Measurements from ENCODE around the gene PLEK. TPM values are rescaled to one million over a fixed set of nuclear protein-coding genes. Genes with fewer than 3 reads are reported as not detected.

Gene PLEK
- polyA plus RNA-seq, 2 of the 4 experiments (the other 2 are of a cell fraction), result 0.04 TPM; not detected in 1

DNA sequence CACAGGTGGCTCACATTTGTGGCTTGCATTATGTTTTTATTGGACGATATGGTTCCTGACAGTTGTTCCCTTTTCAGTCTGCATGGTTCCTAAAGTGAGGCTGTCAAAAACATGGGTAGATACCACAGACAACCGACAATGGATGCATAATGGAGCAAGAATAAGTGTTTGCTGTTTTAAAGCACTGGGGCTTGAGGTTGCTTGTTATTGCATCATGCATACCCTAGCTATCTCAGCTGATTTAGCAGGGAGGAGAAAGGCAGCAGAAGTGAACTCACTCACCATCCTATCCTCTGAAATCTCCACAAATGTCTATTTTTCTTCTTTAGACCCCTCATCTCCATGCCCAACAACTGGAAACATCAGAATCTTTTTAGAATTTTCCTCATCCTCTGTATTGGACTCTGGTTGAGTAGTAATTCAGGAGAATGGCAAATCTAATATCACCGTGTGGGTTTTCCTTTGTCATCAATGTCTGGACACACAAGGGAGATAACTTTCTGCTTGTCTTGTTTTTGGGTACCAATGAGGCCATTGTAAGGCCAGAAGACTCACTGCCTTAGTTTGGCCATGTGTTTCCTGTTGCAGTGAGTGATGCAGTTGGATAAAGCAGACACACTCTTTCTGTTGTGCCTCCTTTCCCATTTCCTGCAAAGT is 55.3 kb downstream of the PLEK start:
- Histone ChIP-seq H3K4me2 (no peak overlapping the region), H3K4me1 (no peaks in the 10 kb centered on the region; the same call in 2 of the 3 replicates), H3K27ac (peak overlapping the region; percentile 3; a peak in 1 of 6 replicates), H3K9me3 (no peaks in the 10 kb centered on the region), H3K4me3 (no peak overlapping the region)
- FAIRE-seq (no peak), DNase-seq (ENCODE audit: low read depth in 1 of 2, low spot score in 1 of 2) (no peak), ATAC-seq (no peak)
- TF ChIP-seq, protein P1, sequence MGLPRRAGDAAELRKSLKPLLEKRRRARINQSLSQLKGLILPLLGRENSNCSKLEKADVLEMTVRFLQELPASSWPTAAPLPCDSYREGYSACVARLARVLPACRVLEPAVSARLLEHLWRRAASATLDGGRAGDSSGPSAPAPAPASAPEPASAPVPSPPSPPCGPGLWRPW (IDR thresholded peaks at IDR 0.05), result 0 out of 2 replicates have a peak, but pooled peaks have one; percentile 12
- TF ChIP-seq HEYL (CRISPR knock-in tag; IDR thresholded peaks at IDR 0.05), result no peak
- TF ChIP-seq RAD21 (conservative IDR thresholded peaks at IDR 0.05 in 1 of 2, IDR thresholded peaks at IDR 0.05 in 1 of 2), result no peak
- TF ChIP-seq CTCF (IDR thresholded peaks at IDR 0.05), result no peak
- peak in 1 of 2 experiments; percentile 51; a peak in 1 of 4 replicates for TF ChIP-seq CEBPB (IDR thresholded peaks at IDR 0.05)
- no peak for TF ChIP-seq TFCP2L1 (CRISPR knock-in tag; IDR thresholded peaks at IDR 0.05)
- TF ChIP-seq ZSCAN20 (CRISPR knock-in tag; IDR thresholded peaks at IDR 0.05), result no peak
- no peak for TF ChIP-seq FOSL2 (IDR thresholded peaks at IDR 0.05)
- TF ChIP-seq FOSL2 (CRISPR knock-in tag; IDR thresholded peaks at IDR 0.05), result no peak
- no peak for TF ChIP-seq JUN (IDR thresholded peaks at IDR 0.05)
- no peak for TF ChIP-seq SREBF2 (IDR thresholded peaks at IDR 0.05)
- no peak for TF ChIP-seq HDAC2 (IDR thresholded peaks at IDR 0.05)
- TF ChIP-seq, protein P2, sequence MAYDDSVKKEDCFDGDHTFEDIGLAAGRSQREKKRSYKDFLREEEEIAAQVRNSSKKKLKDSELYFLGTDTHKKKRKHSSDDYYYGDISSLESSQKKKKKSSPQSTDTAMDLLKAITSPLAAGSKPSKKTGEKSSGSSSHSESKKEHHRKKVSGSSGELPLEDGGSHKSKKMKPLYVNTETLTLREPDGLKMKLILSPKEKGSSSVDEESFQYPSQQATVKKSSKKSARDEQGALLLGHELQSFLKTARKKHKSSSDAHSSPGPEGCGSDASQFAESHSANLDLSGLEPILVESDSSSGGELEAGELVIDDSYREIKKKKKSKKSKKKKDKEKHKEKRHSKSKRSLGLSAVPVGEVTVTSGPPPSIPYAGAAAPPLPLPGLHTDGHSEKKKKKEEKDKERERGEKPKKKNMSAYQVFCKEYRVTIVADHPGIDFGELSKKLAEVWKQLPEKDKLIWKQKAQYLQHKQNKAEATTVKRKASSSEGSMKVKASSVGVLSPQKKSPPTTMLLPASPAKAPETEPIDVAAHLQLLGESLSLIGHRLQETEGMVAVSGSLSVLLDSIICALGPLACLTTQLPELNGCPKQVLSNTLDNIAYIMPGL (CRISPR knock-in tag; IDR thresholded peaks at IDR 0.05; ENCODE audit: borderline replicate concordance), result no peak
- TF ChIP-seq CBX8 (IDR thresholded peaks at IDR 0.05), result no peak
- TF ChIP-seq EP300 (IDR thresholded peaks at IDR 0.05), result no peak
- TF ChIP-seq POLR2A (IDR thresholded peaks at IDR 0.05; ENCODE audit: low read length), result no peak
- no peak for TF ChIP-seq HOXB5 (CRISPR knock-in tag; IDR thresholded peaks at IDR 0.05)
- WGBS (ENCODE audit: missing lambda C conversion rate), result 50% methylated on average over 3 of the region's 3 CpGs
- CTCF ChIA-PET, result interaction anchor here (1.2 kb wide), 1 partner anchor 21 kb away, joined by 4 read pairs; no protein-coding TSS in a partner anchor
- POLR2A ChIA-PET, result no interaction called here

DNA sequence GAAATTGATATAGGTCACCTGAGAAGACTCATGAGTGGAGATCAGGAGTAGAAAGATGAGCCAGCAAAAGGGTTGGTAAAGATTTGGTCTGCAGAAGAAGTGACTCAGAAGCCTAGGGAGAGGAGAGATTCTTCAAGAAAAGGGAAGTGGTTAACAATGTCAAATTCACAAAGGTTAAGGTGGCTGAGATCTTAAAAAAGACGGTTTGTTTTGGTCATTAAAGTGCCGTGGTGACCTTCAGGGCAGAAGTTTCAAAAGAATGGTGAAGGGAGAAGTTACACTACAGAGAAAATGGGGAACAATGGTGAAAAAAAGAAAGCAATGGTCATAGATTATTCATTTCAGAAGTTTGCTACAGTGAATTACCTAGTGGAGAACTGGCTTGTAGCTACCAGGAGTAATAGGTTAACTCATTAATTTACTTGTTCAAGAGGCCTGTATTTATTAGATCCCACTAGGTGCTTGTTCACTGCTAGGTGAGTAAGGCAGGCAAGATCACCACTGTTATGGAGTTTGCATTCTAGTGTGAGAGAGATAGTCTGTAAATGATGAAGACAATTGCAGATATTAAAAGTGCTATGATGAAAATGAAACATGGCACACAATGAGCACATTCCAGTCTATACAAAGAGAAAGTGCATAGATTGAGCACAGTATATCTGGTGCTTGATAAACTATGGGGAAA is 59.0 kb downstream of the PLEK start:
- no peak overlapping the region for H3K4me2 ChIP-seq
- ATAC-seq, result no peak
- peaks cover 16% of the 10 kb centered on the region; the same call in 2 of the 3 replicates for H3K4me1 ChIP-seq
- TF ChIP-seq, protein P3, sequence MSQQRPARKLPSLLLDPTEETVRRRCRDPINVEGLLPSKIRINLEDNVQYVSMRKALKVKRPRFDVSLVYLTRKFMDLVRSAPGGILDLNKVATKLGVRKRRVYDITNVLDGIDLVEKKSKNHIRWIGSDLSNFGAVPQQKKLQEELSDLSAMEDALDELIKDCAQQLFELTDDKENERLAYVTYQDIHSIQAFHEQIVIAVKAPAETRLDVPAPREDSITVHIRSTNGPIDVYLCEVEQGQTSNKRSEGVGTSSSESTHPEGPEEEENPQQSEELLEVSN (IDR thresholded peaks at IDR 0.05; ENCODE audit: borderline replicate concordance, low read depth), result no peak
- TF ChIP-seq NR3C1 (IDR thresholded peaks at IDR 0.05) (no peak), MAZ (IDR thresholded peaks at IDR 0.05; ENCODE audit: borderline replicate concordance, low read depth, low read length) (no peak), HDAC2 (IDR thresholded peaks at IDR 0.05) (no peak), CHD4 (IDR thresholded peaks at IDR 0.05; ENCODE audit: borderline replicate concordance) (no peak), EHMT2 (IDR thresholded peaks at IDR 0.05; ENCODE audit: low read depth) (no peak), MYC (IDR thresholded peaks at IDR 0.05; ENCODE audit: borderline replicate concordance, low read length) (no peak), RCOR1 (IDR thresholded peaks at IDR 0.05; ENCODE audit: low read depth, low read length) (no peak), ESRRA (IDR thresholded peaks at IDR 0.05; ENCODE audit: borderline replicate concordance, low read length) (no peak), CBX8 (IDR thresholded peaks at IDR 0.05) (no peak), JUNB (IDR thresholded peaks at IDR 0.05) (no peak), CBX2 (IDR thresholded peaks at IDR 0.05; ENCODE audit: borderline replicate concordance, low read depth) (no peak), ELK1 (IDR thresholded peaks at IDR 0.05; ENCODE audit: low read depth, low read length) (no peak), ZC3H11A (IDR thresholded peaks at IDR 0.05) (no peak)
- TF ChIP-seq, protein P4, sequence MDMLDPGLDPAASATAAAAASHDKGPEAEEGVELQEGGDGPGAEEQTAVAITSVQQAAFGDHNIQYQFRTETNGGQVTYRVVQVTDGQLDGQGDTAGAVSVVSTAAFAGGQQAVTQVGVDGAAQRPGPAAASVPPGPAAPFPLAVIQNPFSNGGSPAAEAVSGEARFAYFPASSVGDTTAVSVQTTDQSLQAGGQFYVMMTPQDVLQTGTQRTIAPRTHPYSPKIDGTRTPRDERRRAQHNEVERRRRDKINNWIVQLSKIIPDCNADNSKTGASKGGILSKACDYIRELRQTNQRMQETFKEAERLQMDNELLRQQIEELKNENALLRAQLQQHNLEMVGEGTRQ (IDR thresholded peaks at IDR 0.05), result no peak
- TF ChIP-seq, protein P5, sequence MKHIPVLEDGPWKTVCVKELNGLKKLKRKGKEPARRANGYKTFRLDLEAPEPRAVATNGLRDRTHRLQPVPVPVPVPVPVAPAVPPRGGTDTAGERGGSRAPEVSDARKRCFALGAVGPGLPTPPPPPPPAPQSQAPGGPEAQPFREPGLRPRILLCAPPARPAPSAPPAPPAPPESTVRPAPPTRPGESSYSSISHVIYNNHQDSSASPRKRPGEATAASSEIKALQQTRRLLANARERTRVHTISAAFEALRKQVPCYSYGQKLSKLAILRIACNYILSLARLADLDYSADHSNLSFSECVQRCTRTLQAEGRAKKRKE (CRISPR knock-in tag; IDR thresholded peaks at IDR 0.05; ENCODE audit: low read depth), result no peak
- WGBS (ENCODE audit: missing lambda C conversion rate), result 4% methylated on average over 2 of the region's 2 CpGs
- CTCF ChIA-PET, result interaction anchor here (1.6 kb wide), 1 partner anchor 17 kb away, joined by 5 read pairs; no protein-coding TSS in a partner anchor
- no peak overlapping the region for H3K4me3 ChIP-seq
- no peak overlapping the region for H3K27ac ChIP-seq
- FAIRE-seq, result no peak
- no peak for DNase-seq (ENCODE audit: low read depth in 1 of 2, low spot score in 1 of 2)
- H3K9me3 ChIP-seq, result no peaks in the 10 kb centered on the region
- POLR2A ChIA-PET, result no interaction called here

Data from A549 (cell line).